Hematopoietic multipotent progenitor cell treated with erythropoietin and hydrocortisone succinate and interleukin-3 and kit ligand, for 6 days (in vitro differentiated cells): ENCODE data around the gene ACBD6.

ENCODE experiments used
- DNase-seq: peaks from one replicate; pipeline ENCODE4 v3.0.0-alpha.2; 2015

ACBD6 gene

DNA sequence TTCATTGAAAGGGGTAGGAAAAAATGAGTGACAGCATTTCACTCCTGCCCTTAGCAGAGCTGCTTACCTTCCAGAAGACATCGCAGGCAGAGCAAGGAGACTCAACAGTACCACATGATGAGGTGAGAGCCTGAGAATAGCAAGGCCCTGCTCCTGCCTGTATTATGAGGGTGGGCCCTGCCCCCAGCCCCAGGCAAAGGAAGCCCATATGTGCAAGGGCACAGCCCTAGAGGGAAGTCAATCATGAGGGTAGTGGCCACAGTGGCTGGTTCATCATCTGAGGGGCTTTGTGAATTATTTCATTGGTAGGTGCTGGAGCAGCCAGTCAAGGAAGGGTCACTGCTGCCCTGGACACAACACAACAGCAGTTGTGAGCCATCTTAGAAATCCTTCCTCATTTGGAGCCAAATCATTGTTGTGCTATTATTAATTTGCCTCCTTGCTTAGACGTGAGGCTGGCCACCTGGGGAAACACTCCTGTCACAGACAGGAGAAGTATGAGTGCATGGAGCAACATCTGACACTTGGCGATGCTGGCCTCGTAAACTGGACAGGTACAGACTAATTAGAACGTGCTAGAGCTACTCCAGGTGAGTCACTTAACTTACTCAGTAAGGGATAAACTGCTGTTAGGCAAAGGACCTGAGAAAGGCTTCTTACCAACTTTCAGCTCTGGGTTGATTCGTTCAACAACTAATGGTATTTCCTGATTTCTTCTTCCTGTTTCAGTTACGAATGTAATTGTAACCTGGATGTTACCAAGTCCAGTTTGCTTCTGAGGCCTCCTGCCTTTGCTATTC, 22.7 kb upstream of the ACBD6 start:
- no peak for DNase-seq

DNA sequence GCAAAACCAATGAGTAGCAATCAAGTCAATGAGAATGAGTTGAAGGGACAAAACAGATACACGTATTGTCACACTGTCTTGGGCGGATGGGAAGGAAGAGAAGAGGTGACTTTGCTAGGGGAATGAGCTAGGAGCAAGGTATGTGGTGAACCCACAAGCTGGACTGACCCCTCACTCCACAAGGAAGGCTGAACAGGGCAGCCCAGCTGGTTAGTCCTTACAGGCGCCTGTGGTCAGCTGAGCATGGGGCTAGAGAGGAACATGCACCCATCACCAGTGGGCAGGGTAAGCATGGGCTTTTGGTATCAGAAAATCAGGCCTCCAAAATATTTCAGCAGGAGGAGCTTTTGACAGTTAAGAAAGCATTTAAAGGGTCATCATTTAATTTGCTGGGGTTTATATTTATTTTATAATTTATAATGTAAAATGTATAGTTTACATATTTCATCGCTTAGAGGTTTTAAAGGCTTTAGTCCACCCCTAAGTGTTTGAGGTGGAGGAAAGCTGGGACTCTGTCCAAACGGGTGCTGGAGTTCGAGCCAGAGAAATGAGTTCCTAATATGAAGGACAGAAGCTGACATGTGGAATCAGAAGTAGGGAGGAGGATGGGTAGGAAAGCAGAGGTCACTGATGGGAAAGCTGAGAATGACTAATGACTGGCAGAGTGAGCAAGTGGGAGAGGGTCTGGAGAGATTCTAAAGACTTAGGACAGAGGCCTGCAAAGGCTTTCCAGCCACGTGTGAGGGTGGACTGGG, 22.0 kb upstream of the ACBD6 start:
- DNase-seq = no peak

DNA sequence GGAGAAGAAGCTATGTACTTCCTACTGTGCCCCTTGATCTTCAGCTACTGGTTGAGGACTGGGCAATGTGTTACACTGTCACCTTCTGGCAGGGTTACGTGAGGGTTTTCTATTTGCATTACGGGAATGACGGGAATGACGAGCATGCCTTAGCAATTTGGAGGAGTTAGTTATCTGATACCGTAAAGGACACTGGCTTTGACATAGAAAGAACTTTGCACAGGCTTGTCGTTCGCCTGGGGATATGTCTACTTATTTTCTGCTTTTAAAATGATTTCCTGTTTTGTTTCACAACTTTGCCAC, 19.8 kb upstream of the ACBD6 start:
- DNase-seq = no peak

DNA sequence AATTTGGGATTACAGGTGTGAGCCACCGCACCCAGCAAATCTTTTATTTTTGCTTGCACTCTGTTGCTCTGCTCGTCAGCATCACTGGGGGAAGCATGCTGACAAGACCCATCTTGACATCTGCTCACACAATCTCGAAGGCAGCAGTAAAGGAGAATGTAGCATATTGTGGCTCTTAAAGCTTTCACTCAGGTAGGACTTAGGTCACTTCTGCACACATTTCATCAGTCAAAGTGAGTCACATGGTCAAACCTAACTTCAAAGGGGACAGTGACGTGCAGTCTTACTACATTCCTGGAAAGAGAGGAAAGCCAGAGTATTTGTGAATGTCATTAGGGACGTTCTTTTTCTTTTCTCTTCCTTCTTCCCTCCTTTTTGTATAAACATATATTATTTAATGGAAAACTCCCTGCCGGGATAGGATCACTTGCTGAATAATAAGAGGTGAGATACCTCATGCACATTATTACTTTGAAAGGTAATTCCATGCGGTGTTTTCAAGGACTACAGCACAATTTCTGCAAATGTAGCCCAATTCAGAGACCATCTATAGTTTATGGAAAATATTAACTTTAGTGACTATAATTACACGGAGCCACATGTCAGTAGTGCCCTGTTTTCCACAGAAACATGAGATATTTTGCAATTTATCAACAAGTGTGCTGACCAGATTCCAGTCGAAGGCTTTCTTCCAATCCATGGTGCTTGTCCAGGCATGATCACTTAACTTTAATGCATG, 19.3 kb upstream of the ACBD6 start:
- no peak for DNase-seq

DNA sequence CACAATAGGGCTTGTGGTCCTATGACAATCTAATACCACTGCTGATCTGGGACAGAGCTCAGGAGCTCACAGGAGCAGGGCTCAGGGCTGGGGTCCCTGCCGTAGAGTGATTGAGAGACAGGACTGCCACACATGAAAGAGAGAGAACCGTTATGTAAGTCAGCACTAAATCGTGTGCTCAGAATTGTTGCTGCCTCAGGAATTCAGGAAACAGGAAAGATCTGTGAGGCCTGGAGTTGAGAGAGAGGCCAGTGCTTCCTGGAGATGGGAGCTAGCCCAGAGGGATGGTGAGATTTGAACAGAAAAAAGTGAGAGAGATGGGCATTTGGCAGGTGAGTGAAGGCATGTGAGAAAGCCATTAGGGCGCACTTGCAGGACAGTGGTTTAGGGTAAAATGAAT, 17.5 kb upstream of the ACBD6 start:
- DNase-seq = no peak

DNA sequence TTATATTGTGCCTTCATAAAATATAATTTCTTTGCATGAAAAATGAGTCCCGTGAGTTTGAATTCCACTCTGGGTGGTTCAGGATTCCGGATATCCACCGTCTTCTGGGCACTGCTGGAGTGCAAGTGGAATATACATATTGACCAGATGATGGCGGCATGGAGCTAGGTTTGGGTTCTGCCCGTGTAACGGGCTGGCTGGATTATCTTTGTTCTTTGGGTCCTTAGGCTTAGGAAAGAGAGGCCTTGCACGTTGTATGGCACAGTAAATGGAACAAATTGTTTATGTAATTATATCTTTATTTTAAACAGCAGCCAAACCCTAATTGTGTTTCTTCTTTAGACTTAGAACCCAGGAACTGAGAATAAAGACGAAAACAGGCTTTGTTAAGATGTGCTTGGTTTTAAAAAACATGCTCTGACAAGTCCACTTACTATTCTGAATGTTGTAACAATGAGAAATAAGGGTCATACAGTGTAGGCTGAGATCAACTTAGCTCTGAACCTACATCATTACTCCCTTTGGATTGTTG, 13.5 kb upstream of the ACBD6 start:
- DNase-seq = peak; percentile 93

DNA sequence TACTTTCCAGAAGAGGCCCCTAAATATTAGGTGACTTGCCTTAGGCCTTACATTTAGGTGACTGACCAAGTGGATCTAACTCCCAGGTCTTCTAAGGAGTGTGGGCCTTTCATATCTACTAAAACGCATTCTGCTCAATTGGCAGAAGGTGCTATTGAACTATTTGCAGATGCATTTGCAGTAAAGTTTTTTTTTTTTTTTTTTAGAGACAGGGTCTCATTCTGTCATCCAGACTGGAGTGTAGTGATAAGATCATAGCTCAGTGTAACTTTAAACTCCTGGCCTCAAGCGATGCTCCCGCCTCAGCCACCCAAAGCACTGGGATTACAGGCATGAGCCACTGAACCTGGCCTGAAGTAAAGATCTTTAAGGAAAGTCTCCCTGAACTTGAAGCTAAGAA, 13.0 kb upstream of the ACBD6 start:
- no peak for DNase-seq

DNA sequence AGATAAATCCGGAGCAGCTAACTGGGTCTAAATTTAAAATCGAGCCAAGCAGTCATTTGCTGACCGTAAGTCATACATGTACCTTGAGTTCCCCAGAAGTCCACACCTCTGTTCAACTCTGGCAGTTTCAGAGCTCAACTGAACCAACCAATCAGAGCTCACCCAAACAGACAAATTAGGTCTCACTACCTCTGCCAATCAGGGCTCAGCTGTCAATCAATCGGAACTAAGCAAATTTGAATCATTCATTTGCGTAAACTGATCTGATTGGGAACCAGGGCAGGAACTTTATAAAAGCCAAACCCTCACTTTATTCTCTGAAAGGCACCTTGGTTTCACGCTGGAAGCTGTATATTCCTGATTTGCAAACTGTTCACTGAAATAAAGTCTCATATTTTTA, 11.2 kb upstream of the ACBD6 start:
- DNase-seq = no peak

DNA sequence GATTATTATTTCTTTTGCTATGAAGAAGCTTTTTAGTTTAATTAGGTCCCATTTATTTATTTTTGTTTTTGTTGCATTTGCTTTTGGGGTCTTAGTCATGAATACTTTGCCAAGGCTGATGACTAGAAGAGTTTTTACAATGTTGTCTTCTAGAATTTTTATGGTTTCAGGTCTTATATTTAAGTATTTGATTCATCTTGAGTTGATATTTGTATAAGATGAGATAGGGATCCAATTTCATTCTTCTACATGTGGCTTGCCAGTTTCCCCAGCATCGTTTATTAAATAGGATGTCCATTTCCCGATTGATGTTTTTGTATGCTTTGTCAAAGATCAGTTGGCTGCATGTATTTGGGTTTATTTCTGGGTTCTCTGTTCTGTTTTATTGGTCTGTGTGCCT, 8.5 kb upstream of the ACBD6 start:
- no peak for DNase-seq

DNA sequence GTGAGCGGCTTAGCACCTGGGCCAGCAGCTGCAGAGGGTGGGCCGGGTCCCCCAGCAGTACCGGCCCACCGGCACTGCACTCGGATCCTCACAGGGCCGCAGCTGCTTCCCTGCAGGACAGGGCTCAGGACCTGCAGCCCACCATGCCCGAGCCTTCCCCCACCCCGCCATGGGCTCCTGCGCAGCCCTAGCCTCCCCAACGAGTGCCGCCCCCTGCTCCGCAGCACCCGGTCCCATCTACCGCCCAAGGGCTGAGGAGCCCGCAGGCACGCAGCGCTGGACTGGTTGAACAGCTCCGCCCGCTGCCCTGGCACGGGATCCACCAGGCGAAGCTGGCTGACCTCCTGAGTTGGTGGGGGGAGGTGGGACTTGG, 6.3 kb upstream of the ACBD6 start:
- DNase-seq = no peak

DNA sequence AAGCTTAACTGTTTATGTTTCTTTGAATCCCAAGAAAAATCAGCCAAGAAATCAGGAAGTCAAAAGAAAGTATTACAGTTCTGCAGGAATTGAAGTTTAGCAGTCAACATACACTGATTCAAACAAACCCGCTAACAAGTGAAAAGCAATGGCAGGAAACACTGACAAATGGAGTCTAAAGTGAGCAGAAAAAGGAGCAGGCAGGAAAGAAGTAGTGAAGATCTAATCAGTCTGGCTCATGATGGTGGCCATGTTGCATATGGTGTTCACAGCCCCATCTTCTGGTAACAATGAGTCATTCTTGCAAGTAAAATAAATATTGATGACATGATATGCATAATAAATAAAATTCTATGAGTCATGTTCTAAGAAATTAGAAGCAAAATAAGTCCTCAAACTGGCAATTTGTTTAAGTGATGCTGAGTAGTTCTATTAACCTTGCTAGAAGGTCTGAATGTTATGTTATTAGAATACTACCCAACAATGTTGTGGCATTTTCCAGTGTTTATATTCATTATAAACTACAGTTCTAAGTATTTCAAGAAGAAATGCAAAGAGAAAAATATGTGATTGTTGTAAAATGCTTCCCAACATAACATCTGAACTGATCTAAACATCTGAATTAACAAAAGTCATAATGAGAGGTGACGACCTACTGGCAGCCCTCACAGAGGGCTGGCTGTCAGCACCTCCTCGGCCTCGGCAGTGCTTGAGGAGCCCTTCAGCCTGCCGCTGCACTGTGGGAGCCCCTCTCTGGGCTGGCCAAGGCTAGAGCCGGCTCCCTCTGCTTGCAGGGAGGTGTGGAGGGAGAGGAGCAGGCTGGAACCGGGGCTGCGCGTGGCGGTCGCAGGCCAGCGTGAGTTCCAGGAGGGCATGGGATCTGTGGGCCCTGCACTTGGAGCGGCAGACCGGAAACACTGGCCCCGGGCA, 5.7 kb upstream of the ACBD6 start:
- DNase-seq = peak; percentile 65

DNA sequence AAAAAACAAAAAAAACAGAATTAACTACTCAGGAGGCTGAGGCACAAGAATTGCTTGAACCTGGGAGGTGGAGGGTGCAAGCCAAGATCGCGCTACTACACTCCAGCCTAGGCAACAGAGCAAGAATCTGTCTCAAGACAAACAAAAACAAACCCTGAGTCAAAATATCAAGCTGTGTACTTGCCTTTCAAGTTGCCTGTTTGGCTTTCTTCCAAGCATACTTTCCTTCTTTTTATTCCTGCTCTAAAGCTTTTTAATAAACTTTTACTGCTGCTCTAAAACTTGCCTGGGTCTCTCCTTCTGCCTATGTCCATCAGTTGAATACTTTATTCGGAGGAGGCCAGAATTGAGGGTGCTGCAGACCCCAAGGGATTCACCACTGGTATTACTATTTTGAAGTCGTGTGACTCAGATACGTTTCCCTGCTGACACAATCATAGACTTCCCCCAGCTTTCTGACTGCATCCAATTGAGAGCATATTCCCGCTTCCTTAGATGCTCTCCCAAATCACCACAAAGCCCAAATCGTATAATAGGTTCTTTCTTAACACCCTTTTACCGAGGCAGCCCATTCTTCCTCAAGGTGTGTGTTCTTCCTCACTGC, 3.5 kb upstream of the ACBD6 start:
- no peak for DNase-seq

DNA sequence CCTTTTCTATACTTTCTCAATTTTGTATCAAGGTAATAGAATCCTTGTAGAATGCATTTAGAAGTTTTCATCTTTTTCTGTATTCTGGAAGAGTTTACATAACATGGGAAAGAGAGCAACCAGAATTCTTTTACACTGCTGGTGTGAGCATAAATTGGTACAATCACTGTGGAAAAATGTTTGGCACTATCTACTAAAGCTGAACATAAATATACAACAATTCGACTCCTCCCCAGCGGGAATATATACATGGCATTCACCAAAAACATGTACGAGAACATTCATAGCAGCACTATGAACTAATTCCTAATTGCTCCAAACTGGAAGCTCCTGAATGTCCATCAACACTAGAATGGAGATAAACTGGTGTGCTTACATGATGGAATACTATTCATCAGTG, 1.8 kb upstream of the ACBD6 start:
- DNase-seq = no peak

DNA sequence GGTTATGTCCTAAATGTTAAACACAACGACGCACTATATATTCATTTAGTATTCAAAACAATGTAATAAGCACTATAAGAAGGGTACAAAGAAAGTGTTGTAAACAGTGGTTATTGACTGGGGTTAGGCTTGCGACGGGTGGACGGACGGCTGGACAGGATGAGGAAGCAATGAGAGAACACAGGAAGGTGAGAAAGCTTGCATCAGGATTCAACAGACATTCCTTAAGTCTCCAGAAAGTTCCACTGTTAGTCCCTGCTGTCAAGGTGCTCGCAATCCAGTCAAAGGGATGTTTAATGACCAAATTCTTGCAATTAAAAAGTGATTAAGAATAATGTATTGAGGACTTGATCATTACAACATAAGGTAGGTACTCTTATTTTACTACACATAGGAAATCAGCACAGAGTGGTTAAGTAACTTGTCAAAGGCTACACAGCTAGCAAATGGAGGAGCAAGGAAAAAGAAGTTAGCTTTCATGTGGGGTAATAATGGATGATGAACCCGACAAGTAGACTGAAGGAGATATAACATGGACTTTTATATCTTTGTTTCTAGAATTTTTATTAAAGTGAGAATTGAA, 994 bp upstream of the ACBD6 start:
- DNase-seq = peak; percentile 48

DNA sequence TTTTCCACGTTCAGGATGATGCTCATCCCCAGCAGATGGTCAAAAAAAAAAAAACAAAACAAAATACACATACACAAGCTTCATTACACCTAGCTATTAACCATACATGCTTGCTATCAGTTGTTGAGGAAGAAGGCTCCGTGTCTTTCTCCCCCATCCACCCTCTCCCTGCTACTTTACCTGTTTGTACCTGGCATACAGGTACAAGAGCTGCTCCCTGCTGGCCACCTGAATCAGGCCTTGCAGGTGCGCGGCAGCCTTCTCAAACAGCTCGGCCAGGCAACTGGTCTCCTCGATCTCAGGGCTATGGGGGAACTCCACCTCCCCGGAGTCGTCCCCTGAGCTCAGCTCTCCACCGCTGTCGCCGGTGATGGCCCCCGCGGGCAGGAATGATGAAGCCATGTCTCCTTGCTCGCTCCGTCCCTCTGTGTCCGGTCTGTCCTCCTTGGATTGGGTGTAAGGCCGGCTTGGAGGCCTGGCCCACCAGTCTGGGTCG, 464 bp downstream of the ACBD6 start:
- DNase-seq = no peak

DNA sequence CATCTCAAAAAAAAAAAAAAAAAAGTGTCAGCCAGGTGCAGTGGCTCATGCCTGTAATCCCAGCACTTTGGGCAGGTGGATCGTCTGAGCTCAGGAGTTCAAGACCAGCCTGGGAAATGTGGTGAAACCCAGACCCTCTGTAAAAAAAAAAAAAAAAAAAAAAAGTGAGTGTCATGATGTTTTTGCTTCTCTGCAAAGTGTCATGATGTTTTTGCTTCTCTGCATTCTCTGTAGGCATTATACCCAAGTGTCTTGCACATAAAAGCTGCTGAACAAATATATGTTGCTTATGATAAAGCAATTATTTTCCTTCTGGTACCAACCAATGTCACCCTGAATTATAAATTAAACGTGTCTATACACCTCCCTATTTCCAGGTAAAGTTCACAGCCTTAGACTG, 1.7 kb downstream of the ACBD6 start:
- no peak for DNase-seq

DNA sequence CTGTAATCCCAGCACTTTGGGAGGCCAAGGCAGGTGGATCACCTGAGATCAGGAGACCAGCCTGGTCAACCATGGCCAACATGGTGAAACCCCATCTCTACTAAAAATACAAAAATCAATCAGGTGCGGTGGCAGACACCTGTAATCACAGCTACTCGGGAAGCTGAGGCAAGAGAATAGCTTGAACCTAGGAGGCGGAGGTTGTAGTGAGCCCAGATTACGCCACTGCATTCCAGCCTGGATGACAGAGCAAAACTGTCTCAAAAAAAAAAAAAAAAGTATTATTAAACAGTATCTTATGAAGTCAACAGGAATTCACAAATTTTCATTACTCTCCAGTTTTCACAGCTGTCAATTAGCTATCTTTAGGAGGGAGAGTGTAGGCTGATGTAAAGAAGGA, 3.8 kb downstream of the ACBD6 start:
- DNase-seq = no peak

DNA sequence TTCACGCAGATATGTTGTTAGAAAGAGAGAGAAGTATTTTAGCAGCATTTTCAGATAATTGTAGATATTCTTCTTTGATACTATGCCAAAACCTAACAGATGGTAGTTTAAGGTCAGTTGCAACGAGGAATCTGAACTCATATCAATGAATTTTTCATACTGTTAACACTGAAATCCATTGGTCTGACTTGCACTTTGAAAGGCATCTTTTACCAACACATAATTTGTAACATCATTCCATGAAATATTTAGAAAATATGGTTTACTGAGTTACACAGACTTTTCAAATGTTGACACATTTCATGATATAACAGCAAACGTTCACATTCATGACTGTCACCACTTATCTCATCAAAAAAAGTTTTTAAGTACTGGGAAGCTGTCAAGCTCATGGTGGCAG, 4.6 kb downstream of the ACBD6 start:
- DNase-seq = no peak

DNA sequence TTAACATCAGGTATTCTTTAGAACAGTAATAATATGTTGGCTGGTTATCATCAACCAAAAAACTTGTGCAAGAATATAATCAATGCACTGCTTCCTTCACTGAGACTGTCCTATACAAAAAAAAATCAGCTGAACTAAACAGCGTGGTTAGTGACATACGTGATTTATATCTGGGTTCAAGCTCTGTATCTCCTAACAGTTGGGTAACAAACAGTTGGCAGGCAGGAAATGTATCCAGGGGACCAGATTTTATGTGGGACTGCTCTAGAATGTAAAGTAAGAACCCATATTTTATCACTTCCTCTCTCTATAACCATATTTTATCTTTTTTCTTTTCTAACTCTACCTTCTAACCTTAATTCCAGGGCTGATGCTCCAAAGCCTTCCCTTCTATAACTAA, 8.0 kb downstream of the ACBD6 start:
- DNase-seq = peak; percentile 45

DNA sequence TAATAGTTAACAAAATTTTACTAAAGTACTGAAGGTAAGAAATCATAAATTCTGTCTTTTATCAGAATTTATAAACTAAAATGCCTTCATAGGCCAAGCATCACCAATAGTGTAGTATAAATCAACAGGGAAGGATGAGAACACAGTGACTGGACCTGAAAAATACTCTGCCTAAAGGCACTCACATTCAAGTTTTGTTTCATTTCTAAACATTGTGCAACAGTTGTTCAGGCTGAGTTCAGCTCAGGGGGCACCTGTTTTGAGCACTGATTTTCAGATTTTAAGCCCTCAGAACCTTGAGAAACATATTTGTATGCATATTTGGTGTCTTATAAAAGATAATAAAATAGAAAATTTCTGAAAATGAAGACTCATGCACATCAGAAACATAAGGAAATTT, 12.4 kb downstream of the ACBD6 start:
- no peak for DNase-seq

DNA sequence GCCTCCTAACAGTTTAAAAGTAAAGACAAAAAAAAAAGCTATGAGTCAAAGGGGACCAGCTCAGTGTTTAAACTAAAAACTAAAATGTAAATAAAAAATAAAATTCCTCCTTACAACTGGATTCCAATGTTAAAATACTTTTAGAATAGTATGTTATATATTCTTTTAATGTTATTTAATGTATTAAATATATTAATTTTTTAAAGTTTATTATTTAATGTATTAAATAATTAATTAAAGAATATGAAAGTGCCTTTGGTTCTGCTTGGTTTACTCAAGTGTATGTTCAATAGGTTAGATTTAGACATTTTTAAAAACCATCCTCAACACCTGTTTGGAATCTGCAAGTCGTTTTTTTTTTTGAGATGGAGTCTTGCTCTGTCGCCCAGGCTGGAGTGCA, 13.1 kb downstream of the ACBD6 start:
- DNase-seq = no peak

DNA sequence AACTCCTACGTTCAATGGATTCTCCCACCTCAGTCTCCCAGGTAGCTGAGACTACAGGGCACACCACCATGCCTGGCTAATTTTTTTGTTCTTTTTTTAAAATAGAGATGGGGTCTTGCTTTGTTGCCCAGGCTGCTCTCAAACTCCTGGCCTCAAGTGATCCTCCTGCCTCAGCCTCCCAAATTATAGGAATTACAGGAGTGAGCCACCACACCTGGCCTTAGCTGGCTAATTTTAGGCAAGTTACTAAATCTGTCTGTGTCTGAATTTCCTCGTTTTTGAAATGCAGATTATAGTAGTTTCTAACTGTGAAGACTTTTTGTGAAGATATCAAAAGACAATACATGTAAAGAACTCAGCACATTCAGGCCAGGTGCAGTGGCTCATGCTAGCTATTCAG, 13.7 kb downstream of the ACBD6 start:
- no peak for DNase-seq
